Jurkat, Clone E6-1 (cell line): ENCODE results near the gene NRG2.

Experiments used
- DNase-seq: peaks from one replicate; pipeline ENCODE4 v3.0.0-alpha.2; 2011; ENCODE audit warnings: low read depth, low spot score
- H3K4me3 ChIP-seq: 2 replicates; pipeline ENCODE4 v1.5.1; 2011; ENCODE audit warnings: mild to moderate bottlenecking, low read length, control low read depth, moderate library complexity

Gene NRG2

GRCh38 chr5:140015706-140016105, 27.4 kb downstream of the NRG2 start:
- no peak overlapping the region for H3K4me3 ChIP-seq
- DNase-seq: no peak

GRCh38 chr5:140014751-140015150, 28.3 kb downstream of the NRG2 start:
- no peak for DNase-seq
- H3K4me3 ChIP-seq: no peak overlapping the region

GRCh38 chr5:140013536-140013935, 29.6 kb downstream of the NRG2 start:
- no peak for DNase-seq
- H3K4me3 ChIP-seq: no peak overlapping the region

- DNase-seq: no peak
- H3K4me3 ChIP-seq: no peak overlapping the region
Observed at GRCh38 chr5:140012443-140012842, 30.7 kb downstream of the NRG2 start.

- no peak for DNase-seq
- H3K4me3 ChIP-seq: no peak overlapping the region
Observed at GRCh38 chr5:140011297-140011802, 31.7 kb downstream of the NRG2 start.

GRCh38 chr5:140010798-140011197, 32.3 kb downstream of the NRG2 start:
- no peak for DNase-seq
- H3K4me3 ChIP-seq: no peak overlapping the region

- no peak overlapping the region for H3K4me3 ChIP-seq
- DNase-seq: no peak
Observed at GRCh38 chr5:140007311-140007710, 35.8 kb downstream of the NRG2 start.

GRCh38 chr5:140005145-140005591, 37.9 kb downstream of the NRG2 start:
- no peak overlapping the region for H3K4me3 ChIP-seq
- no peak for DNase-seq

- no peak for DNase-seq
- no peak overlapping the region for H3K4me3 ChIP-seq
Observed at GRCh38 chr5:140004174-140004573, 38.9 kb downstream of the NRG2 start.

- H3K4me3 ChIP-seq: no peak overlapping the region
- DNase-seq: no peak
Observed at GRCh38 chr5:140003519-140003918, 39.6 kb downstream of the NRG2 start.

- no peak overlapping the region for H3K4me3 ChIP-seq
- no peak for DNase-seq
Observed at GRCh38 chr5:140000332-140000731, 42.8 kb downstream of the NRG2 start.

GRCh38 chr5:139998837-139999236, 44.3 kb downstream of the NRG2 start:
- H3K4me3 ChIP-seq: no peak overlapping the region
- DNase-seq: no peak

GRCh38 chr5:139997276-139997675, 45.8 kb downstream of the NRG2 start:
- no peak overlapping the region for H3K4me3 ChIP-seq
- DNase-seq: no peak

- DNase-seq: no peak
- no peak overlapping the region for H3K4me3 ChIP-seq
Observed at GRCh38 chr5:139995929-139996328, 47.2 kb downstream of the NRG2 start.

- no peak for DNase-seq
- no peak overlapping the region for H3K4me3 ChIP-seq
Observed at GRCh38 chr5:139994234-139994633, 48.9 kb downstream of the NRG2 start.

- DNase-seq: no peak
- H3K4me3 ChIP-seq: no peak overlapping the region
Observed at GRCh38 chr5:139985733-139986132, 57.4 kb downstream of the NRG2 start.

GRCh38 chr5:139985290-139985689, 57.8 kb downstream of the NRG2 start:
- H3K4me3 ChIP-seq: no peak overlapping the region
- DNase-seq: no peak

GRCh38 chr5:139984816-139985215, 58.3 kb downstream of the NRG2 start:
- H3K4me3 ChIP-seq: no peak overlapping the region

GRCh38 chr5:139982975-139983240, 60.2 kb downstream of the NRG2 start:
- no peak for DNase-seq
- no peak overlapping the region for H3K4me3 ChIP-seq

More at GRCh38 chr5:139984816-139985215, 58.3 kb downstream of the NRG2 start:
- no peak for DNase-seq

GRCh38 chr5:139982157-139982974, 60.7 kb downstream of the NRG2 start:
- H3K4me3 ChIP-seq: no peak overlapping the region
- no peak for DNase-seq

GRCh38 chr5:139980765-139981164, 62.3 kb downstream of the NRG2 start:
- DNase-seq: no peak
- no peak overlapping the region for H3K4me3 ChIP-seq
